ENCODE data around the gene ENAH. TPM values are rescaled to one million over a fixed set of nuclear protein-coding genes. Genes with fewer than 3 reads are reported as not detected.
A peak's percentile ranks its signal among the peaks of the same experiment; 100 is the strongest.

ENAH gene
- total RNA-seq, 1 experiment from 2014 or later: 285 TPM

GRCh38 chr1:225465793-225466517, 187.0 kb downstream of the ENAH start:
- H2BK15ac ChIP-seq (ENCODE audit: low read depth, low read length): no peak overlapping the region
- H3K23me2 ChIP-seq (ENCODE audit: insufficient read length, low read depth, low read length, poor library complexity, severe bottlenecking): no peaks in the 10 kb centered on the region
- no peaks in the 10 kb centered on the region for H3K9me3 ChIP-seq (ENCODE audit: control insufficient read depth, low read depth, low read length)
- H3T11ph ChIP-seq (ENCODE audit: low read length): no peak overlapping the region
- no peak overlapping the region for H2BK12ac ChIP-seq (ENCODE audit: insufficient read length, low read depth, low read length)
- Mint-ChIP-seq H3K4me3 (no peak overlapping the region), H3K9me3 (no peaks in the 10 kb centered on the region), H3K27ac (0 out of 7 replicates have a peak overlapping the region, but pooled peaks of 1 of the 3 experiments have one; percentile 16), H3K27me3 (ENCODE audit: low read depth) (peaks cover 3% of the 10 kb centered on the region), H3K4me1 (peaks cover 26 to 41% of the 10 kb centered on the region in 2 experiments), H3K36me3 (ENCODE audit: insufficient read depth in 1 of 3, low read depth in 3 of 3) (no peaks in the 10 kb centered on the region)
- H2AK5ac ChIP-seq (ENCODE audit: insufficient read length, low read length): no peak overlapping the region
- H2AFZ ChIP-seq (ENCODE audit: low read length): no peak overlapping the region
- no peak for TF ChIP-seq CTCF (conservative IDR thresholded peaks at IDR 0.05)
- no peak overlapping the region for H3K4me2 ChIP-seq (ENCODE audit: insufficient read depth, insufficient read length, low read length)
- no peak overlapping the region for H3K4ac ChIP-seq (ENCODE audit: low read depth, low read length)
- no peaks in the 10 kb centered on the region for H4K20me1 ChIP-seq (ENCODE audit: control insufficient read depth, insufficient read depth, insufficient read length)
- H2BK20ac ChIP-seq (ENCODE audit: low read depth, low read length, poor library complexity, severe bottlenecking): no peak overlapping the region
- DNase-seq: no peak
- H3K79me1 ChIP-seq (ENCODE audit: insufficient read depth, low read depth, low read length, poor library complexity, severe bottlenecking): no peaks in the 10 kb centered on the region
- H3K9ac ChIP-seq (ENCODE audit: extremely low read depth, insufficient read length, low read length): no peak overlapping the region
- H3K27me3 ChIP-seq (ENCODE audit: insufficient read depth, low read length): no peaks in the 10 kb centered on the region
- no peak overlapping the region for H4K5ac ChIP-seq (ENCODE audit: insufficient read length, low read depth, low read length)
- peaks cover 9% of the 10 kb centered on the region; the same call in 1 of the 2 replicates for H3K4me1 ChIP-seq (ENCODE audit: insufficient read depth, low read length)
- H2BK120ac ChIP-seq (ENCODE audit: low read depth, low read length, poor library complexity, severe bottlenecking): no peak overlapping the region
- no peaks in the 10 kb centered on the region for H3K79me2 ChIP-seq (ENCODE audit: insufficient read depth, low read length)
- H3K27ac ChIP-seq (ENCODE audit: insufficient read length, low read depth, low read length): no peak overlapping the region
- H2BK5ac ChIP-seq (ENCODE audit: insufficient read length, low read length): no peak overlapping the region
- H3K14ac ChIP-seq (ENCODE audit: insufficient read depth, low read length): no peak overlapping the region; the same call in 1 of the 2 replicates
- no peak overlapping the region for H4K8ac ChIP-seq (replicated peaks; ENCODE audit: insufficient read length, low read depth, low read length)
- no CpG with 5 or more reads among the region's 26 CpGs for WGBS (ENCODE audit: extremely low coverage, insufficient read length, low lambda C conversion rate)
- H3K18ac ChIP-seq (ENCODE audit: insufficient read length, low read depth, low read length): no peak overlapping the region
- H3K56ac ChIP-seq (ENCODE audit: insufficient read length, low read depth, low read length): no peak overlapping the region
- no peak overlapping the region for H4K91ac ChIP-seq (ENCODE audit: insufficient read length, low read depth, low read length)
- no peak overlapping the region for H3K23ac ChIP-seq (ENCODE audit: insufficient read length, low read depth, low read length)
